H54 (cell line): Measurements from ENCODE around the gene FAM174C.
"Not testable (repeated sequence)": the region's sequence is repeated elsewhere in the genome, so short reads cannot be mapped to it uniquely, and the experiment has no call there.

ENCODE experiments used
- DNase-seq: peaks from one replicate; pipeline ENCODE4 v3.0.0; 2011; ENCODE audit warnings: low spot score, mixed read lengths; ENCODE audit not compliant: insufficient read length
- FAIRE-seq: peaks from 3 replicates; lab custom pipeline; 2011; peaks lifted over from hg19 to GRCh38; lab: Jason Lieb, UNC
- POLR2A ChIP-seq: IDR thresholded peaks from 2 replicates; pipeline ENCODE4 v1.6.1; 2011; ENCODE audit warnings: low read depth, mild to moderate bottlenecking, low read length

Gene FAM174C

GRCh38 chr19:1315470-1316166 lies 40.3 kb downstream of the FAM174C start:
- FAIRE-seq = no peak
- no peak for DNase-seq
- TF ChIP-seq POLR2A = no peak

GRCh38 chr19:1316466-1316865 lies 41.1 kb downstream of the FAM174C start:
- TF ChIP-seq POLR2A = no peak
- no peak for DNase-seq
- no peak for FAIRE-seq

- TF ChIP-seq POLR2A = no peak
- FAIRE-seq = no peak
- no peak for DNase-seq
These were observed 42.1 kb downstream of the FAM174C start for GRCh38 chr19:1317274-1318003.

GRCh38 chr19:1318678-1319471 lies 43.5 kb downstream of the FAM174C start:
- no peak for DNase-seq
- FAIRE-seq = no peak

GRCh38 chr19:1320282-1320650 lies 44.9 kb downstream of the FAM174C start:
- not testable (repeated sequence) for DNase-seq, FAIRE-seq

More at GRCh38 chr19:1318678-1319471, 43.5 kb downstream of the FAM174C start:
- TF ChIP-seq POLR2A = no peak

- DNase-seq (no peak), FAIRE-seq (no peak)
- no peak for TF ChIP-seq POLR2A
These were observed 46.2 kb downstream of the FAM174C start for GRCh38 chr19:1321539-1321938.

- DNase-seq = no peak
- no peak for TF ChIP-seq POLR2A
- FAIRE-seq = no peak
These were observed 47.1 kb downstream of the FAM174C start for GRCh38 chr19:1322198-1322981.

GRCh38 chr19:1324249-1324805 lies 49.0 kb downstream of the FAM174C start:
- FAIRE-seq = no peak
- TF ChIP-seq POLR2A = no peak
- no peak for DNase-seq

GRCh38 chr19:1324806-1325567 lies 49.7 kb downstream of the FAM174C start:
- no peak for FAIRE-seq

GRCh38 chr19:1325568-1326294 lies 50.4 kb downstream of the FAM174C start:
- TF ChIP-seq POLR2A = no peak
- DNase-seq (no peak), FAIRE-seq (no peak)

More at GRCh38 chr19:1324806-1325567, 49.7 kb downstream of the FAM174C start:
- TF ChIP-seq POLR2A = no peak
- DNase-seq = peak; percentile 71

GRCh38 chr19:1327125-1327524 lies 51.8 kb downstream of the FAM174C start:
- DNase-seq (no peak), FAIRE-seq (no peak)
- TF ChIP-seq POLR2A = no peak
